GM19025 (cell line): ENCODE measurements around the gene CYSRT1.

Source experiments
- ATAC-seq: cut with Tn5 transposase; IDR thresholded peaks from one replicate; pipeline ENCODE4 v1.9.1; 2021; ENCODE audit warnings: mild to moderate bottlenecking, low read depth, moderate library complexity; ENCODE audit not compliant: unreplicated experiment

CYSRT1 gene

GRCh38 chr9:137222190-137223077, 2.5 kb upstream of the CYSRT1 start, which contains the start of gene RNF208:
RNF208 (minus strand) TSS chr9:137222240; CDS start chr9:137221212, 1,028 bp downstream.
- ATAC-seq = no peak

DNA sequence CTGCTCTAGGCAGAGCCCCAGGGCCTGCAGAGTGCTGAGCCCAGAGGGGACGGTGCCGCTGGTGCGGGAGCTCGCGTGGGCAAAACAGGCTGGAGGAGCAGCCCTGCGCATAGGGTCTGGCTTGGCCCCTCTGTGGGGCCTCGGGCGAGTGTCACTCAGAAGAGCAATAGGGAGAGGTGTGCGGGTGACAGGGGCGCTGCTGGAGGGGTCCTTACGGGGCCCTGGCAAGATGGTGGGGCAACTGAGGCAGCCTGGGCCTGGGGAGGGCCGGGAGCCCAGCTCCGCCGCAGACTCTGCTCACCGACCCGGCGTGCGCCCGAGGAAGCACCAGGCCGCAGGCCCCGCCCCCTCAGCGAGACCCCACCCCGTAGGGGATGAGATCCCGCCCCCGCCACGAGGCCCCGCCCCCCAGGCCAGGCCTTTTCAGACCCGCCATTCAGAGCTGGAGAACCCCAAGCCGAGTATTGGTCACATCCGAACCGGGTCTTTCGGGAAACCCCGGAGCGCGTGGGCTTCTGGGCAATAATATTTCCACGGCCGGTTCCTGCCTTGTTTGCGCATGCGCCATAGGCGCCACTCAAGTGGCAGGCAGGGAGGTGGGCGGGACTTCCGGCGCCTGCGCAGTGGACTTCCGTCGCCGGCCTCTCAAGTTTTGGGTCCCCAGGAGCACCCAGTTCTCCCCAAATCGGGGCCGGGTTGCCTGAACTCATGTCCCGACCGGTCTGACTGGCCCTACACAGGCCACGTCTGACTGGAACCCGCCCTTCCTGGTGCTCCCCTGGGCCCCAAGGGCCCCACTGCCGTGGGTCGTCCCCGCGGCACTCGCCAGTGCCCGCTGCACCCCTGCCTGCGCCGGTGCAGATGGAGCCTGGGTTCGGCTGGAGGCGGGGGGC, 1.6 kb upstream of the CYSRT1 start:
- peak; percentile 69 for ATAC-seq

GRCh38 chr9:137225699-137226331, 841 bp downstream of the CYSRT1 start:
- ATAC-seq = no peak

DNA sequence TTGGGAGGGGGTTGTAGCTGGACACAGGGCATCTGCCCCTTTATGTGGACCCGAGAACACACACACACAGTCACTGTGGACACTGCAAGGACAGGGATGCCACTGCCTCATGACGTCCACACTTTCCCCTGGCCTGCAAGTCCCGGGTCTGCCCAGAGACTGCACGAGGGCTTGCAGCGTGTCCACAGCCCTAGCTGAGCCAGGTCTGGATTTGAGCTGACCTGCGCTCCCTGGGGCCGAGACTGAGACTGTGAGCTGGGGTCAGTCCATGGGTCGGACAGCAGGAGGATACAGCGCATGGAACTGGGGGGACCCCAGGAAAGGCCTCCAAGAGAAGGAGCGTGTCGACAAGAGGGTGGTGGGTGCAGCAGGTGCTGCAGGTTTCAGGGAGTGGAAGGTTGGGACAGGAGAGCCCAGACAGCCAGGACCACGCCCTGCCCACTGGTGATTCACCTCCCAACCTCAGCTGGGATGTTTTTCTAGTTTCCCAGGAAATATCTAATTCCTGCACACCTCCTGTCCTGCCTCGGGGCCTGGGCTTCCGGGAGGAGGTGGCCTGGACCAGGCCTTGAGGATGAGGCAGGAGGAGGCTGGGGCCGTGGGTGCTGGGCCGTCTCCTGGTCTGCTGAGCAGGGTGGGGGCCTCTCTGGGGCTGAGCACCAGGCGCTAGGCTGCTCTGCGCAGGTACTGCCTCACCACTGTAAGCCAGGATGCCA, 1.5 kb downstream of the CYSRT1 start:
- no peak for ATAC-seq

GRCh38 chr9:137227054-137227852, 2.3 kb downstream of the CYSRT1 start, which contains the start of gene RNF224:
RNF224 (plus strand) TSS chr9:137227502; CDS start chr9:137228336, 834 bp downstream.
- ATAC-seq = no peak

DNA sequence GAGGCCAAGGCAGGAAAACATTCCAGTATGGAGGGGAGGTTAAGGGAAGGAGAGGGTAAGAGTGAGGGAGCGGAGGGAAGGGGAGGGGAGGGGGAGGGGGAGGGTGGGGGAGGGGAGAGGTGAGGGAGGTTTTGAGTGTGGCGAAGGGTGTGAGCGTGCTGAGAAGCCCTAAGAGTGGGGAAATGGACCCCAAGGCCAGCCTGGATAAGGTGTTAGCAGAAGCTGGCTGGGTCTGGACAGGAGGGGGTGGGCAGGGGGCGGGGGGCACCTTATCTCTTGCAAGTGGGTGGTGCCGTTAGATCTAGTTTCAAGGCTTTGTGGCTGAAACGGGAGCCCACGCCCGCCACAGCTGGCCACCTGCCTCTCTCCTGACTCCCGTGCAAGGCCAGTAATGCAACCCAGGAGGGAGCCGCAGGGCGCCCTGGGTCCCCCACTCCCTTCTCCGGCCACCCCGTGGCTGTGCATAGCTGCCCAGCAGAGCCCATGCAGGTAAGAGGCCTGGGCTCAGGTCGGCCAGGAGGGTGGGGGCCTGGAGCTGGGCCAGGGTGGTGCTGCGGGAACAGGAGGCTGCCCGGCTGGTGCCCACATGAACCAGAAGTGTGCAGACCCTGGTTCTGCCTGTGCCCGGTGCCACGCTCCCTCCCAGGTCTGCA, 3.0 kb downstream of the CYSRT1 start:
- ATAC-seq = no peak

DNA sequence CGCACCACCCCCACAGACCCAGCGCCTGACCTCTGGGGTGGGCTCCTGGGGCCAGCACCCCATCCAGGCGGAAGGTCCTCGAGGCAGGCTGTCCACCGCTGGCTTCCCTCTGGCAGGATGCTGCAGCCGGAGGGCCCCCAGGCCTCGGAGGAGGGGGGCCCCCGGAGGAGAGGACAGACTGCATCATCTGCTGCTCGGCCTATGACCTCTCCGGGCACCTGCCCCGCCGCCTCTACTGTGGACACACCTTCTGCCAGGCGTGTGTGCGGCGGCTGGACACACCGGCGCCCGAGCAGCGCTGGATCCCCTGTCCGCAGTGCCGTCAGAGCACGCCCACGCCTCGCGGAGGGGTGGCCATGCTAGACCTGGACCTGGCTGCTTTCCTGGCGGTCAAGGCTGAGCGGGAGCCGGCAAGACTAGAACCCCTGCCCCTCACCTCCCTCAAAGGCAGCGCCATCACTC, 3.6 kb downstream of the CYSRT1 start:
- no peak for ATAC-seq

GRCh38 chr9:137228968-137229896, 4.3 kb downstream of the CYSRT1 start:
- no peak for ATAC-seq

DNA sequence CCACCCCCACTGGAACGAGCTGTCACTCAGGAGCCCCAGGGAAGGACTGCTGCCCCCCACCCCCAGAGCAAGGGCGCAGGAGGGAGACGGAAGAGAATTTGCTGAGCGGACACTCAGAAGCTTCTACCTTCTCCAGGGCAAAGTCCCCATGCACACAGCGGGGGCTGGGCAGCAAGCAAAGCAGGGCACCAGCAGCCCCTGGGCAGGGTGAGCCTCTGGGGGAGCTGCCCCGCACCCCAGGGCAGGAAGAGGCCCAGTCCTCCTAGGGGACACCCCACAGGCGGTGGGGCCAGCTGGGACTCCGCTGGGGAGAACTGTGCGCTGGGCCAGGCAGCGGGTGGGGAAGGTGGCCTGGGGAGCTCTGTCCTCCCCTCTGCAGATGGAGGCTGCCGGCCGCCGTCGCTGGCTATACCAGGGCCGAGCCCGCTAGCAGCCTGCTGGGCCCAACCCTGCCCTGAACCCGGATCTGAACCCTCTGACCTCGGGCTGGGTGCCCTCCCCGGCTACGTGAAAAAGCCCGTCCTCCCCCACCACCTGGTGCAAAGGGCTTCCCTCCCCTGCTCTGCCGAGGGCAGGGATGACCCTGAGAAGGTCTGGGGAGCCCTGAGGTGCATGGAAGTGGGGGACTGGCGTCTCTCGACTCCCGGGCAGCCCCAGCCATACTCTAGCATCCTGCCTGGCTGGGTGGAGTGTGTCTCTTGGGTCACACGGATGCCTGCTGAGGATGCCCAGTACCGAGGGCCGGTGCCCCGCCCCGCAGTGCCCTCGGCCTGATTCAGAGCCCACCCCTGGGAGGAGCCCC, 5.1 kb downstream of the CYSRT1 start:
- ATAC-seq = no peak

GRCh38 chr9:137230705-137231371, 5.9 kb downstream of the CYSRT1 start, which contains the start of gene SLC34A3:
SLC34A3 (plus strand) TSS chr9:137230901; CDS start chr9:137231703, 802 bp downstream.
- no peak for ATAC-seq

DNA sequence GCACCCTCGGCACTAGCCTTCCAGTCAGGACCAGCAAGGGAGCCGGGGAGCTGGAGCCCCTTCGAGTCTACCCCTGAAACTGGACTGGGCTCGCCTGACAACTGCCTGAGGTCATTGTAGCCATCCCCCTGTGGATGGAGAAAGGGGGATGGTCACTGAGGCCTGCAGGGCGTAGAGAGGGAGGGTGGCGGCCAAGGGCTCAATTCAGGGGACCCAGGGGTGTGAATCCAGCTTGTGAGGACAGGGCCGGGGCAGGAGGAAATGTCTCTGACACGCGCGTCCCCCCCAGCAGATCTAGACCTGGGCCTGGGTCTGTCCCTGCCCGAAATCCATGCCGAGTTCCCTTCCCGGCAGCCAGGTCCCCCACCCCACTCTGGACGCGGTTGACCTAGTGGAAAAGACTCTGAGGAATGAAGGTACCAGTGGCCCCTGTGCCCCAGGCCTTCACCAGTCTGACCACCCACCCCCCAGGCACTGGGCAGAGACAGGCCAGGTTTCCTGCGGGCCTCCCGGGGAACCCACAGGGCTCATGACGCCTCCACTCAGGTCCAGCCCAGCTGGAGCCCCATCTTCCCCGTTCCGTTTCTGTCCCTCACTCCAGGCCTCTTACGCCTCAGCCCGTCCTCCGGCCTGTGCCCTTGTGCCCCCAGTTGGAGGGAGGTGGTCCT, 6.5 kb downstream of the CYSRT1 start:
- no peak for ATAC-seq

DNA sequence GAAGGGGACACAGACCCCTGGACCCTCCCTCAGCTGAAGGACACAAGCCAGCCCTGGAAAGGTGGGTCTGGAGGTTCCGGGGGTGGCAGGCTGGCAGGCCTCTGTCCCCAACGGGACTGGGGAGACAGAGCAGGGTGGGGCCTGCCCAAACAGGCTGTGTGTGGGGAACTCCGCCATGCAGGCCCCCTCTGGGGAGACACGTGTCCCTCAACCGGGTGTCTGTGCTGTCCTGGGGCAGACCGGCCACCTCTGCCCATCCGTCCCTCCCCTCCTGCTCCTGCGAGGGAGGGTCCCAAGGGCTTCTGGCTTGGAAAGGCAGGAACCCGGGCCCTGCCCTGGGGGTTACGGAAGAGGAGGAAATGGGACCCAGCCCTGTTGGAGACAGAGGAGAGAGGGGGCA, 7.1 kb downstream of the CYSRT1 start:
- no peak for ATAC-seq

DNA sequence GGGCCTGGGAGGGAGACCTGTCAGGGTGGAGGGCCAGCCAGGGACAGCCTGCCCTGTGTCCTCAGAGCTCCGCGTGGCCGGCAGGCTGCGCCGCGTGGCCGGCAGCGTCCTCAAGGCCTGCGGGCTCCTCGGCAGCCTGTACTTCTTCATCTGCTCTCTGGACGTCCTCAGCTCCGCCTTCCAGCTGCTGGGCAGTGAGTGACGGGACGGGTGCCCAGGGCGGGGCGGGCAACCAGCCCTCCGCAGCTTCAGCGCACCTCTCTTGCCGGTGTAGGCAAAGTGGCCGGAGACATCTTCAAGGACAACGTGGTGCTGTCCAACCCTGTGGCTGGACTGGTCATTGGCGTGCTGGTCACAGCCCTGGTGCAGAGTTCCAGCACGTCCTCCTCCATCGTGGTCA, 7.5 kb downstream of the CYSRT1 start:
- no peak for ATAC-seq

DNA sequence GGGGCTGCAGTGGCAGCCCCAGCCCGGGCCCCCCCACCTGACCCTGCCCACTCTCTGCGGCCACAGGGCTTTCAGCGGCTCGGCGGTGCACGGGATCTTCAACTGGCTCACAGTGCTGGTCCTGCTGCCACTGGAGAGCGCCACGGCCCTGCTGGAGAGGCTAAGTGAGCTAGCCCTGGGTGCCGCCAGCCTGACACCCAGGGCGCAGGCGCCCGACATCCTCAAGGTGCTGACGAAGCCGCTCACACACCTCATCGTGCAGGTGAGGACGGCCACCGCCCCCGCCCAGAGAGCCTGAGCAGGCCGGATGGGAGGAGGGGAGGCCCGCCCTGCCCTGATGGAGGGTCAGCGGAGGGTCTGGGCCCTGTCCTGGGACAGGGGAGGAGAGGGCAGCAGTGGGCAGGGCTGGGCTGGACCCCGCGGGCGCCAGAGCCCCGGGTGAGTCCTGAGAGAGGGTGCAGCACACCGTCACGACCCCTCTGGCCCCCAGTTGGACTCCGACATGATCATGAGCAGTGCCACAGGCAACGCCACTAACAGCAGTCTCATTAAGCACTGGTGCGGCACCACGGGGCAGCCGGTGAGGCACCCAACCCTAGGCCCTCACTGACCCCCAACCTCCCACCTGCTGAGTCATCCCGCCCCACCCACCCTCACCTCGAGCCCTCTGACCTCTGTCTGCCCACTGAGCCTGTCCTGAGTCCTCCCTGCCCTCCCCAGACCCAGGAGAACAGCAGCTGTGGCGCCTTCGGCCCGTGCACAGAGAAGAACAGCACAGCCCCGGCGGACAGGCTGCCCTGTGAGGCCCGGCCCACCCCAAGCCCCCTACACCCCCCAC, 8.4 kb downstream of the CYSRT1 start:
- no peak for ATAC-seq
